CD4-positive, alpha-beta T cell treated with Interleukin-15 for 4 hours (primary cell): ENCODE results near the gene CDHR2.
"Not testable (repeated sequence)": the region's sequence is repeated elsewhere in the genome, so short reads cannot be mapped to it uniquely, and the experiment has no call there.

Source experiments
- DNase-seq: peaks from one replicate; pipeline ENCODE4 v3.0.0-alpha.2; 2020; ENCODE audit warnings: low spot score

Gene CDHR2

GRCh38 chr5:176596069-176596644, 47.0 kb downstream of the CDHR2 start:
- DNase-seq: no peak

GRCh38 chr5:176596689-176597416, 47.7 kb downstream of the CDHR2 start:
- DNase-seq: peak; percentile 74

DNA sequence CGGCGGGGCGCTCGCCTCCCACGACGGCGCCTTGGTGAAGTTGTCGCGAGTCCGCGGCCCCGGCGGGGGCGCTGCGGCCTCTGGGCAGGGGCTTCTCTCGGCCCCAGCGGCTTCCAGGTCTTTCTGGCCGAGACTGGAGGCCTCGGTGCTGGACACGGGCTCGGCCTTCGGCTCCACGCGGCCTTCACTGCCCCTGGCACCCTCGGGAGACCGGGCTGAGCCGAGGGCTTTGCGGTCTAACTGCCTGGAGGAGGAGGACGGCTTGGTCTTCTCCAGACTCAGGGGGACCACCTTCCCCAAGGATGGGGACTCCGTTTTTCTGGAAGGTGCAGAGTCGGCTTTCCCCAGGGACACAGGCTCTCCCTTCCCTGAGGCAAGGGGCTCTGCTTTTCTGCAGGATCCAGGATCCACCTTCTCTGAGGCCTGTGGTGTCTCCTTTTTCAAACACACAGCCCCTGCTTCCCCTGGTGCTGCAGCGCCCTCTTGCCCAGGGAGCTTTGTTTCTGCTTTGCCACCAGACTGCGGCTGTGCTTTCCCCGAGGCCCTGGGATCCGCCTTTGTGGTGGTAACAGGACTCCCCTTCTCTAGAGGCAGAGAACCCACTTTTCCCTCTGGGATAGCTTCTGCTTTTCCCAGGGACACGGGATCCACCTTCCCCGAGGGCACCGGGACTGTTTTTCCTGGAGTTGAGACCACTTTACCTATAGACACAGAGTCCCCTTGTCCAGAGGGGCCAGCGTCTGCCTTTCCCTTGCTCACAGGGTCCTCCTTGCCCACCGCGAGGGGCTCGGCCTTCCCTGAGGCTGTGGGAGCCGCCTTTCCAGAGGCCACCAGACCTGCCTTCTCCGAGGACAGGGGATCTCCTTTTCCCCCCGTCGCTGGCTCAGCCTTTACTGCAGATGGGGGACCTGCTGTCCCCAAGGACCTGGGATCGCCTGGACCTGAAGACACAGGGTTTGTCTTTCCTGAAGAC, 48.6 kb downstream of the CDHR2 start:
- DNase-seq: no peak

- DNase-seq: not testable (repeated sequence)
Measured at GRCh38 chr5:176599749-176600430, 50.7 kb downstream of the CDHR2 start.

DNA sequence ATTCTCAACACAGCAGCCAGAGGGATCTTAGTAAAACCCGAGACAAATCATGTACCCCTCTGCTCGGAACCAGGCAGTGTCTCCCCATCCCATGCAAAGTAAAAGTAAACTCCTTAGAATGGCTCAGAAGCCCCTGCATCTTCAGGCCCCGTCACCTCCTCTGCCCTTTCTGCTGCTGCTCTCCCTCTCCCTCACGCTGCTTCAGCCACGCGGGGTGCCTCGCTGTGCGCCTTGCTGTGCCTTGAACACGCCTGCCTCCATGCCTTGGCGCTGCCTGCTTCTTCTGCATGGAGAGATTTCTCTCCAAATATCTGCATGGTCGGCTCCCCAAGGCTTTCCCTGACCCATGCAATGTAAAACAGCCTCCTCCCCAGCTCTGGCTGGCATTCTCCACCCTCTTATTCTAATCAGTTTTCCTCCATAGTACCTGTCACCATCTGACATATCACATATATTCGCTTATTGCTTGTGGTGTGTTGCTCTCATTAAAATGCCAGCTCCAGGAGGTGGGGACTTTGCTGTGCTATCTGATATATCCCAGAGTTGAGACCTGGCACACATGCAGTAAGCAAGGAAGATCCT, 52.9 kb downstream of the CDHR2 start:
- no peak for DNase-seq

GRCh38 chr5:176603091-176603490, 53.9 kb downstream of the CDHR2 start:
- DNase-seq: no peak

DNA sequence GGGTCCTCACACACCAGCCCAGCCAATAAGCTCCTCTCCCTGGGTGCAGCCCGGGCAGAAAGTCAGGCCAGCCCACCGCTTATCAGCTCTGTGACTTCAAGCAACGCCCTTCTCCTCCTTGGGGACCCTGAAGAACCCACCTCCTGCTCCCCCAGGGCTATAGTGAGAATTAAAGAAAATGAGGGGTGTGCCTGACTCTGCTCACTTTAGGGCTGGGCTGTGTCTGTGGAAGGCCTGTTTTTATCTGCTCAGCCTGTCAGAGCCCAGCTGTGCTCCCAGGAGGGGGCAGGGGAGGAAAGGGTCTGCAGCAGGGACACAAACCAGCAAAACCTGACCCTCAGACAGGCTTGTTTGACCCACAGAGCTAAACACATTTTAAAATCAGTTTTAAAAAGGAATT, 56.9 kb downstream of the CDHR2 start:
- DNase-seq: no peak

DNA sequence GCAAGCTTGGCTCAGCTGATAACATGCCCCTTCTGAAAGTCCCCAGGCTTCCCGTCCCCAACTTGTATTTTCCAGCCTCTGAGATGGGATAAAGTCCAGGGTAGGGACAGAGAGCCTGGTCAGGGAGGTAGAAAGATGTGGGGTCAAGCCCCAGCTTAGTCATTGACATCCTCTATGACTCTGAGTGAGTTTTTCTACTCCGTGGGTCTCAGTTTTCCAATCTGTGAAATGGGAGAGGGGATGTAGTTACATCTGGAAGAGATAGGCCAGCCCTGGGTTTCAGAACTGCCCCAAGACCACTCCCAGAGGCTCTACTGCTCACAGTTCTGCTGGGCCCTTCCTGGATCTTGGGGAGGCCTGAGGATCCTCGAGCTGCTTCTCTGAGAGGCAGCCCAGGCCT, 57.7 kb downstream of the CDHR2 start:
- DNase-seq: no peak

GRCh38 chr5:176608142-176608705, 59.1 kb downstream of the CDHR2 start:
- no peak for DNase-seq

DNA sequence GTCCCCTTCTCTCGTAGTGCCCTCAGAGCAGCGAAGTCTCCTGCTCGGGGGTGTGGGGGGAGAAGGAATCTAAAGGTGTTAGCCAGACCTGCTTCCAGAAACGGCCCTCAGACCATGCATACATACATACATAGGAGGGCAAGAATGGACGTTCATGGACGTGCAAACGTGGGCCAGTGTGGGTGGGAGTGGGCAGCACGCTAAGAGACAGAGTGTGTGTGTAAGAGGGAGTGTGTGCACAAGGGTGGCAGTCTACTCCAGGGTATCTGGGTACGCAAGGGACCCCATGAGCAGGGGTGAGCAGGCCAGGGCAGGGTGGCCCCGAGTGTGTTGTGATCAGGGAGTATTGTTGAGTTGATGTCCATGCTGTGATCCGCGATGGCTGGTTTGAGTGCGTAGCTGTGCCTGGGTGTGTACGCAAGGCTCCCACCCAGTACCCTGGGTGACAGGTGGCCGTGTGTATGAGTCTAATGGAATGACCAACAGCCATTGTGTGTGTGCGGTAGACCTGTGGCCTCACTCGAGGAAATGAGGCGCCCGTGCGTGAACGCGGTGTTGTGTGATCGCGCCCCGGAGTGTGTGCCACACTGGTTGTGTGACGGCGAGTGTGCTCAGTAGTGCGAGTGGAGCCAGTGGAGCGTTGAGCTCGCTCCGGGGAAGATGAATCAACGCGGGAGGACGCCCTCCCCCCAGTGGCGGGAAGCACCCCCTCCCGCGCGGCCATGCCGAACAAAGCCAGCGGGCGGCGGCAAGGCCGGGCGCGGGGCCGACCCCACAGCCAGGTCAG, 60.0 kb downstream of the CDHR2 start:
- no peak for DNase-seq

DNA sequence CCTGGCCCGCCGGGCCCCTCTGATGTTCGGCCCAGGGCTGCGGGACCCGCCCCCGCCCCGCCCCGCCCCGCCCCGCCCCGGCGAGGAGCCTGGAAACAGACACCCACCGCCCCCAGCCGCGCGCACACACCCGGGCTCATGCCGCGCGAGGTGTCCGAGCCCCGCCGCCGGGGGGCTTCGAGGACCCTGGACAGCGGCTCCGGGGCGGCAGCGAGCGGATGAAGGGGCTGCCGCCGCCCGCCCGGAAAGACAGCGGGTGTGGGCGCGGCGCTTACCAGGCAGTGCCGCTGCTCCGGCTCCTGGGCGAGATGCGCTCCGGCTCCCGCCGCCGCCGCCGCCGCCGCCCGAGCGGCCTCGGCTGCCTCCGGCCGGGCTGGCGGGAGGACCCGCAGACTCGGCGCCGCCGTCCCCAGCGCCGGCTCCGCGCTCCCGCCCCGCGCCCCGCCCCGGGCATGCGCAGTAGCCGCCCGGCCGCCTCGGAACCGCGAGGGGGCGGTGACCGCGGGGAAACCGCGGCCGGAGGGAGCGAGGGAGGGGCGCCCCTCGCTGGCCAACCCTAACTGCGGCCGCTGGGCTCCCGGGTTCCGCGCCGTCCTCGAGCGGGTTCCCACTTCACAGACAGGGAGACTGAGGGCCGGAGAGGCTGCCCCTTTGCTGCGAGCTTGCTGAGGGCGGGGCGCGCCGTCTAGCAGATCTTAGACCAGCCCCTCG, 60.7 kb downstream of the CDHR2 start, which contains the start of gene GPRIN1:
Gene GPRIN1 (minus strand): TSS at position 433 of the 711 bp plus-strand sequence. CDS start 10,322 bp downstream, outside the sequence.
- peak; percentile 37 for DNase-seq

- no peak for DNase-seq
Measured at GRCh38 chr5:176610435-176610773, 61.3 kb downstream of the CDHR2 start.

- DNase-seq: peak; percentile 47
Measured at GRCh38 chr5:176611435-176611834, 62.3 kb downstream of the CDHR2 start.

- no peak for DNase-seq
Measured at GRCh38 chr5:176612008-176612407, 62.9 kb downstream of the CDHR2 start.

DNA sequence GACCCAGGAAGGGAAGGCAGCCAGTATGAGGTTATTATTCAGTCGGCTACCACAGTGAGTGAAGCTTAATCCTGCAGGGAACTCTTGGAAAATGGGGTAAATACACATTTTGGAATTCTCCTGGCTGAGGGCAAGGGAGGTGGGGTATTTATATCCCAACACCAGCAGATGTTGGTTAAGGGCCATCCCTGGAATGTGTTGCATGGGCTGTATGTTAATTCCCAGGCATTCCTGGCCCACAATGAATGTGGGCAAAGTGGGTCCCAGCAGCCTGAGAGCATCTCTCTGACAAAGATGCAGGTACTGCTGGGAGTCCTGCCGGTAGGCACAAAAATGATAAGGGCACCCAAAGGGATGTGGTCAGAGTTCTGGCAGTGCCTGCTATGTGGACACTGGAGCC, 63.7 kb downstream of the CDHR2 start:
- no peak for DNase-seq

DNA sequence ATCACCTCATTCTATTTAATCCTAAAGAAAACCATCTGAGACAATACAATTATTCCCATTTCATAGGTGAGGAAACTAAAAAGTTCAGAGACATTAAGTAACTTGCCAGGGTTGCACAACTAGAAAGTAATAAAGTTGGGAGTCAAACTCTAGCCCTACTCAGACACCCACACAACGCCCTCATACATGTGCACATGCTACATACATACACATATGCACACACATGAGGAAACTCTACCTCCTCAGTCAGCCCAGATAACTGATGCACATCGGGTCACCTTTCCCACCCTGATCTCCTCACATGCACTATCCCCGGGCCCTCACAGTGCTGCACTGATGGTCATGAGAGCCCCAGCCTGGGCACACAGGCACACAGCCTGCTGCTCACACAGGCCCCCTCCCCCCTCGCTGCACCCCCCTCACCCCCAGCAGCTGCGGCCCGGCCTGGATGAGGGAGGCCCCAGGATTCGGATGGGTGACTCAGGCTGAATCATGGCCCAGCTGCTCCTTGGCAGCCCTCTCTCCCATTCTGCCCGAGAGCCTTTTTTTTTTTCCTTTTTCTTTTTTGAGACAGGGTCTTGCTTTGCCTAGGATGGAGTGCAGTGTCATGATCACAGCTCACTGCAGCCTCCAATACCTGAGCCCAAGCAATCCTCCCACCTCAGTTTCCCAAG, 65.8 kb downstream of the CDHR2 start:
- no peak for DNase-seq

DNA sequence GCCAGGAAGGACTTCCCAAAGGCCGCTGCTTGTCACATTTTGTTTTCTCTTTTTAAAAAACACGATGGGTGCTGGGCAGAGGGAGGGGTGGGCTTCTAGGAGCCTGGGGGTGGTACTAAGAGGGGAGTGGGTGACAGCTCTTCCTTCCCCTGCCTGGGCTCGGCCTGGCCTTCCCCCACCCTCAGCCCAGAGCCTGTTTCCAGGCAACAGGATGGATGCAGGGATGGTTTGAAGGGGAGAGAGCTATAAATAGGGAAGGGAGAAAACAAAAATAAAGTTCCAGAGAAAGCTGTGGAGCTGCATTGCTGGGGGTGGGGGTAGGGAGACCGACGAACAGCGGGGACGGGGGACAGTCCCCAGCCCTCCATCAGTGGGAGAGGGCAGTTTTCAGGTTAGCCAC, 67.4 kb downstream of the CDHR2 start:
- no peak for DNase-seq

- no peak for DNase-seq
Measured at GRCh38 chr5:176618783-176619182, 69.6 kb downstream of the CDHR2 start.

DNA sequence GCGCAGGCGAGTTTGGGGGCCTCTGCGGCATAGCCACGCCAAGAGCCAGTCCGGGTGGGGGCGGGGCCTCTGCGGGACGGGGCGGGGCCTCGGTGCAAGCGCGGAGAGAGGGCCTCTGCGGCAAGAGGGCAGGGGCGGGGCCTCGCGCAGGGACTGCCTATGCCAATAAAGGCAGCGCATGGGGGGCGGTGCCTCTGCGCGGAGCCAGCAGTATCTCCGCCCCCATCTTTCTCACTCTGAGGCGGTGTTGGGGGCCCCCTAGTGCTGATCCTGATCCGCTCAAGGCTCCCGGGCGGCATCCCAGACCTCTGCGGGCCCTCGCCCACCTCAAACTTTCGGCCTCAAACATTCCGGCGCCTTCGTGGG, 70.0 kb downstream of the CDHR2 start:
- DNase-seq: peak; percentile 76
